Heart left ventricle (tissue), 13 donors: ENCODE results near the gene SLC25A10.

Experiments used
- POLR2A ChIP-seq, 2 donors: fragments of 450-650 bp; IDR thresholded peaks; one replicate each; pipeline ENCODE4 v1.6.1; 2017; ENCODE audit warnings: antibody characterized with exemption in 2 of 2, mild to moderate bottlenecking in 2 of 2, moderate library complexity in 2 of 2
- TF ChIP-seq, protein P1 (sequence below), 12 donors: fragments of 200-600 bp; sonication (generic) in 4 of 12; IDR thresholded peaks; one replicate each; pipeline versions ENCODE4 v1.5.0 to v1.8.0; 2018 to 2022; ENCODE audit warnings: antibody characterized with exemption in 12 of 12, mild to moderate bottlenecking in 5 of 12
- donor health status: ischemic (EF 13 %, LVEDD 7.1; RV severe dilation, severe dysfunction).
- donor health status: DM: no; HTN: yes; CAD: no.
- donor health status: DM: no; HTN: no; CAD: no.
- donor health status: ischemic (EF 25% LVEDD 6.9; RV normal size, moderate dysfunction).
- donor health status: ischemic (EF 25% LVEDD 5.7; RV mildly dilated, moderate dysfunction).
- donor health status: ischemic (EF 35%, LVEDD 5.7; RV mildly dilated, moderate dysfunction).
- donor health status: nonischemic (EF 11% LVEDD 7.7; RV severe dilation, severe dysfunction).
- donor health status: DM: yes; HTN: yes; CAD: no.
- donor health status: PGD.
- donor health status: ischemic (EF 29% LVEDD 5.4; RV normal size, mild dysfunction).
- donor health status: nonischemic (EF 23%, LVEDD 6.1; RV moderate dilation, normal function).

- TF ChIP-seq, protein P1, sequence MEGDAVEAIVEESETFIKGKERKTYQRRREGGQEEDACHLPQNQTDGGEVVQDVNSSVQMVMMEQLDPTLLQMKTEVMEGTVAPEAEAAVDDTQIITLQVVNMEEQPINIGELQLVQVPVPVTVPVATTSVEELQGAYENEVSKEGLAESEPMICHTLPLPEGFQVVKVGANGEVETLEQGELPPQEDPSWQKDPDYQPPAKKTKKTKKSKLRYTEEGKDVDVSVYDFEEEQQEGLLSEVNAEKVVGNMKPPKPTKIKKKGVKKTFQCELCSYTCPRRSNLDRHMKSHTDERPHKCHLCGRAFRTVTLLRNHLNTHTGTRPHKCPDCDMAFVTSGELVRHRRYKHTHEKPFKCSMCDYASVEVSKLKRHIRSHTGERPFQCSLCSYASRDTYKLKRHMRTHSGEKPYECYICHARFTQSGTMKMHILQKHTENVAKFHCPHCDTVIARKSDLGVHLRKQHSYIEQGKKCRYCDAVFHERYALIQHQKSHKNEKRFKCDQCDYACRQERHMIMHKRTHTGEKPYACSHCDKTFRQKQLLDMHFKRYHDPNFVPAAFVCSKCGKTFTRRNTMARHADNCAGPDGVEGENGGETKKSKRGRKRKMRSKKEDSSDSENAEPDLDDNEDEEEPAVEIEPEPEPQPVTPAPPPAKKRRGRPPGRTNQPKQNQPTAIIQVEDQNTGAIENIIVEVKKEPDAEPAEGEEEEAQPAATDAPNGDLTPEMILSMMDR (IDR thresholded peaks at IDR 0.05) = no peak
- peak in 1 of 2 donors; percentile 81 for TF ChIP-seq POLR2A (IDR thresholded peaks at IDR 0.05)
Observed at GRCh38 chr17:81683584-81684441, 28.3 kb upstream of the SLC25A10 start, which contains the start of the genes ARL16 and HGS.
